HEK293 (cell line): ENCODE data around the gene RNPS1.

ENCODE experiments used
- BCL11A ChIP-seq: fragments of 450-650 bp; formaldehyde crosslinking; IDR thresholded peaks from 2 replicates; pipeline ENCODE4 v1.5.1; 2016; ENCODE audit warnings: low read depth, missing biosample characterization, missing genetic modification characterization
- EGR2 ChIP-seq: fragments of 450-650 bp; formaldehyde crosslinking; IDR thresholded peaks from 2 replicates; pipeline ENCODE4 v1.5.1; 2016; ENCODE audit warnings: low read depth, missing biosample characterization, missing genetic modification characterization
- FEZF1 ChIP-seq: fragments of 450-650 bp; formaldehyde crosslinking; IDR thresholded peaks from 2 replicates; pipeline ENCODE4 v1.5.1; 2016; ENCODE audit warnings: missing biosample characterization, missing genetic modification characterization
- GLIS2 ChIP-seq: fragments of 450-650 bp; formaldehyde crosslinking; IDR thresholded peaks from 2 replicates; pipeline ENCODE4 v1.5.1; 2016; ENCODE audit warnings: missing biosample characterization, missing genetic modification characterization
- MYNN ChIP-seq: fragments of 450-650 bp; formaldehyde crosslinking; IDR thresholded peaks from 2 replicates; pipeline ENCODE4 v1.5.1; 2016; ENCODE audit warnings: missing biosample characterization, missing genetic modification characterization, borderline replicate concordance
- PRDM4 ChIP-seq: fragments of 450-650 bp; formaldehyde crosslinking; IDR thresholded peaks from 2 replicates; pipeline ENCODE4 v1.5.1; 2017; ENCODE audit warnings: missing biosample characterization, missing genetic modification characterization
- SP2 ChIP-seq: fragments of 450-650 bp; formaldehyde crosslinking; IDR thresholded peaks from 2 replicates; pipeline ENCODE4 v1.5.1; 2016; ENCODE audit warnings: missing biosample characterization, missing genetic modification characterization
- SP7 ChIP-seq: fragments of 450-650 bp; formaldehyde crosslinking; IDR thresholded peaks from 2 replicates; pipeline ENCODE4 v1.5.1; 2016; ENCODE audit warnings: missing biosample characterization, missing genetic modification characterization
- YY2 ChIP-seq: fragments of 450-650 bp; formaldehyde crosslinking; IDR thresholded peaks from 2 replicates; pipeline ENCODE4 v1.5.1; 2016; ENCODE audit warnings: missing biosample characterization, missing genetic modification characterization
- ZEB2 ChIP-seq: fragments of 450-650 bp; formaldehyde crosslinking; IDR thresholded peaks from 2 replicates; pipeline ENCODE4 v1.5.1; 2016; ENCODE audit warnings: missing biosample characterization, missing genetic modification characterization
- ZFP41 ChIP-seq: fragments of 450-650 bp; formaldehyde crosslinking; IDR thresholded peaks from 2 replicates; pipeline ENCODE4 v1.5.1; 2016; ENCODE audit warnings: missing biosample characterization, missing genetic modification characterization, borderline replicate concordance
- ZNF114 ChIP-seq: fragments of 450-650 bp; formaldehyde crosslinking; IDR thresholded peaks from 2 replicates; pipeline ENCODE4 v1.5.0; 2017; ENCODE audit warnings: missing biosample characterization, missing genetic modification characterization
- ZNF155 ChIP-seq: fragments of 450-650 bp; formaldehyde crosslinking; IDR thresholded peaks from 2 replicates; pipeline ENCODE4 v1.5.1; 2016; ENCODE audit warnings: missing biosample characterization, missing genetic modification characterization
- ZNF157 ChIP-seq: fragments of 450-650 bp; formaldehyde crosslinking; IDR thresholded peaks from 2 replicates; pipeline ENCODE4 v1.5.1; 2016; ENCODE audit warnings: missing biosample characterization, missing genetic modification characterization
- ZNF175 ChIP-seq: fragments of 450-650 bp; formaldehyde crosslinking; IDR thresholded peaks from 2 replicates; pipeline ENCODE4 v1.5.1; 2016; ENCODE audit warnings: missing biosample characterization, missing genetic modification characterization
- ZNF19 ChIP-seq: fragments of 450-650 bp; formaldehyde crosslinking; IDR thresholded peaks from 2 replicates; pipeline ENCODE4; 2016; ENCODE audit warnings: missing biosample characterization, missing genetic modification characterization, low read depth
- ZNF221 ChIP-seq: fragments of 450-650 bp; formaldehyde crosslinking; IDR thresholded peaks from 2 replicates; pipeline ENCODE4 v1.5.1; 2017; ENCODE audit warnings: missing biosample characterization, missing genetic modification characterization, borderline replicate concordance
- ZNF26 ChIP-seq: fragments of 450-650 bp; formaldehyde crosslinking; IDR thresholded peaks from 2 replicates; pipeline ENCODE4 v1.5.1; 2016; ENCODE audit warnings: missing biosample characterization, missing genetic modification characterization
- ZNF362 ChIP-seq: fragments of 450-650 bp; formaldehyde crosslinking; IDR thresholded peaks from 2 replicates; pipeline ENCODE4 v1.5.1; 2016; ENCODE audit warnings: missing biosample characterization, missing genetic modification characterization
- ZNF394 ChIP-seq: fragments of 450-650 bp; formaldehyde crosslinking; IDR thresholded peaks from 2 replicates; pipeline ENCODE4 v1.5.1; 2016; ENCODE audit warnings: missing biosample characterization, missing genetic modification characterization, mild to moderate bottlenecking, moderate library complexity, borderline replicate concordance
- ZNF423 ChIP-seq: fragments of 450-650 bp; formaldehyde crosslinking; IDR thresholded peaks from 2 replicates; pipeline ENCODE4 v1.5.1; 2016; ENCODE audit warnings: missing biosample characterization, missing genetic modification characterization
- ZNF473 ChIP-seq: fragments of 450-650 bp; formaldehyde crosslinking; IDR thresholded peaks from 2 replicates; pipeline ENCODE4 v1.5.1; 2017; ENCODE audit warnings: missing biosample characterization, missing genetic modification characterization
- ZNF513 ChIP-seq: fragments of 450-650 bp; IDR thresholded peaks from 2 replicates; pipeline ENCODE4 v1.5.1; 2018; ENCODE audit warnings: missing biosample characterization, missing genetic modification characterization
- ZNF660 ChIP-seq: fragments of 450-650 bp; IDR thresholded peaks from 2 replicates; pipeline ENCODE4 v1.5.1; 2018; ENCODE audit warnings: missing biosample characterization, mild to moderate bottlenecking, missing genetic modification characterization
- ZNF677 ChIP-seq: fragments of 450-650 bp; IDR thresholded peaks from 2 replicates; pipeline ENCODE4 v1.5.0; 2018; ENCODE audit warnings: missing biosample characterization, mild to moderate bottlenecking, missing genetic modification characterization, moderate library complexity
- ZNF791 ChIP-seq: fragments of 450-650 bp; formaldehyde crosslinking; IDR thresholded peaks from 2 replicates; pipeline ENCODE4 v1.5.1; 2016; ENCODE audit warnings: missing biosample characterization, missing genetic modification characterization
- TF ChIP-seq, protein P1 (sequence below): fragments of 450-650 bp; formaldehyde crosslinking; IDR thresholded peaks from 2 replicates; pipeline ENCODE4 v1.5.1; 2016; ENCODE audit warnings: missing biosample characterization, missing genetic modification characterization
- TF ChIP-seq, protein P2 (sequence below): fragments of 450-650 bp; formaldehyde crosslinking; IDR thresholded peaks from 2 replicates; pipeline ENCODE4 v1.5.1; 2017; ENCODE audit warnings: missing biosample characterization, missing genetic modification characterization

The RNPS1 gene

GRCh38 chr16:2267913-2268666, at the start of gene RNPS1 (continued):
- TF ChIP-seq ZNF394 (tag by site-specific recombination) (peak; percentile 81), ZNF155 (no peak), SP2 (peak; percentile 86), SP7 (tag by site-specific recombination) (peak; percentile 93), FEZF1 (tag by site-specific recombination) (peak; percentile 21; the same call in 1 of the 2 replicates), ZEB2 (tag by site-specific recombination) (peak; percentile 95), ZNF423 (tag by site-specific recombination) (peak; percentile 78; the same call in 1 of the 2 replicates), ZNF473 (tag by site-specific recombination) (no peak), MYNN (tag by site-specific recombination) (peak; percentile 64; the same call in 1 of the 2 replicates), ZNF660 (peak; percentile 65), ZNF791 (tag by site-specific recombination) (no peak), YY2 (tag by site-specific recombination) (peak; percentile 93), ZNF175 (tag by site-specific recombination) (no peak), BCL11A (tag by site-specific recombination) (no peak), ZNF362 (no peak), ZNF19 (no peak), ZNF26 (tag by site-specific recombination) (no peak), ZNF677 (no peak), ZNF157 (tag by site-specific recombination) (0 out of 2 replicates have a peak, but pooled peaks have one; percentile 20), ZNF513 (tag by site-specific recombination) (no peak; the same call in 1 of the 2 replicates), PRDM4 (peak; percentile 73), ZNF221 (no peak), ZFP41 (tag by site-specific recombination) (no peak), ZNF114 (tag by site-specific recombination) (no peak), EGR2 (peak; percentile 71), GLIS2 (tag by site-specific recombination) (peak; percentile 87)
- TF ChIP-seq, protein P1, sequence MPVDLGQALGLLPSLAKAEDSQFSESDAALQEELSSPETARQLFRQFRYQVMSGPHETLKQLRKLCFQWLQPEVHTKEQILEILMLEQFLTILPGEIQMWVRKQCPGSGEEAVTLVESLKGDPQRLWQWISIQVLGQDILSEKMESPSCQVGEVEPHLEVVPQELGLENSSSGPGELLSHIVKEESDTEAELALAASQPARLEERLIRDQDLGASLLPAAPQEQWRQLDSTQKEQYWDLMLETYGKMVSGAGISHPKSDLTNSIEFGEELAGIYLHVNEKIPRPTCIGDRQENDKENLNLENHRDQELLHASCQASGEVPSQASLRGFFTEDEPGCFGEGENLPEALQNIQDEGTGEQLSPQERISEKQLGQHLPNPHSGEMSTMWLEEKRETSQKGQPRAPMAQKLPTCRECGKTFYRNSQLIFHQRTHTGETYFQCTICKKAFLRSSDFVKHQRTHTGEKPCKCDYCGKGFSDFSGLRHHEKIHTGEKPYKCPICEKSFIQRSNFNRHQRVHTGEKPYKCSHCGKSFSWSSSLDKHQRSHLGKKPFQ, result peak; percentile 65
- TF ChIP-seq, protein P2, sequence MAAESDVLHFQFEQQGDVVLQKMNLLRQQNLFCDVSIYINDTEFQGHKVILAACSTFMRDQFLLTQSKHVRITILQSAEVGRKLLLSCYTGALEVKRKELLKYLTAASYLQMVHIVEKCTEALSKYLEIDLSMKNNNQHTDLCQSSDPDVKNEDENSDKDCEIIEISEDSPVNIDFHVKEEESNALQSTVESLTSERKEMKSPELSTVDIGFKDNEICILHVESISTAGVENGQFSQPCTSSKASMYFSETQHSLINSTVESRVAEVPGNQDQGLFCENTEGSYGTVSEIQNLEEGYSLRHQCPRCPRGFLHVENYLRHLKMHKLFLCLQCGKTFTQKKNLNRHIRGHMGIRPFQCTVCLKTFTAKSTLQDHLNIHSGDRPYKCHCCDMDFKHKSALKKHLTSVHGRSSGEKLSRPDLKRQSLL (tag by site-specific recombination), result peak; percentile 5; the same call in 1 of the 2 replicates
